Gastroesophageal sphincter (tissue), 4 donors: Measurements from ENCODE around the gene ADD1. TPM values are rescaled to one million over a fixed set of nuclear protein-coding genes. Genes with fewer than 3 reads are reported as not detected.

ENCODE experiments used
- ATAC-seq: fragments of 150-250 bp; one replicate; pipeline ENCODE4 v1.9.1; 2016; ENCODE audit warnings: mild to moderate bottlenecking, moderate library complexity
- H3K27ac ChIP-seq, 4 donors: fragments of 200-600 bp; sonication (generic) in 3 of 4; 1 replicate in 3 of 4; 2 replicates in 1 of 4; pipeline ENCODE4 v1.5.1; 2016 to 2019
- H3K27me3 ChIP-seq: fragments of 200-600 bp; sonication (generic); one replicate; pipeline ENCODE4 v1.5.1; 2019
- H3K36me3 ChIP-seq, 2 donors: fragments of 200-600 bp; sonication (generic); one replicate each; pipeline ENCODE4 v1.5.1; 2019; ENCODE audit warnings: control low read depth in 1 of 2
- H3K4me1 ChIP-seq, 3 donors: fragments of 200-600 bp; sonication (generic); 1 replicate in 2 of 3; 2 replicates in 1 of 3; pipeline ENCODE4 v1.5.1; 2016 to 2019; ENCODE audit warnings: control low read depth in 2 of 3
- H3K4me3 ChIP-seq, 2 donors: fragments of 200-600 bp; sonication (generic); one replicate each; pipeline ENCODE4 v1.5.1; 2019; ENCODE audit warnings: mild to moderate bottlenecking in 1 of 2, moderate library complexity in 1 of 2
- H3K9me3 ChIP-seq, 3 donors: fragments of 200-600 bp; sonication (generic); one replicate each; pipeline ENCODE4 v1.5.1; 2017 to 2019; ENCODE audit warnings: control low read depth in 2 of 3
- EP300 ChIP-seq: sonication (generic); formaldehyde crosslinking; IDR thresholded peaks from one replicate; pipeline ENCODE4 v1.6.1; 2017; ENCODE audit warnings: antibody characterized with exemption, mild to moderate bottlenecking
- POLR2A ChIP-seq, 2 donors: fragments of 450-650 bp; IDR thresholded peaks; one replicate each; pipeline ENCODE4 v1.6.1; 2017; ENCODE audit warnings: antibody characterized with exemption in 2 of 2, mild to moderate bottlenecking in 2 of 2, moderate library complexity in 1 of 2
- POLR2AphosphoS5 ChIP-seq: sonication (generic); formaldehyde crosslinking; IDR thresholded peaks from one replicate; pipeline ENCODE4 v1.6.1; 2017; ENCODE audit warnings: antibody characterized with exemption
- WGBS, 2 donors: methylation state at CpG; one replicate each; pipeline ENCODE4 v1.1.5; 2018; ENCODE audit warnings: low coverage in 1 of 2; 5-methylcytosine and 5-hydroxymethylcytosine counted together
- total RNA-seq, 4 donors: library from RNA; depleted of rRNA; stranded (reverse); fragments of >200 nt; gene quantifications; one replicate each; pipeline ENCODE4 v1.1.0, GENCODE V29; 2016
- TF ChIP-seq, protein P1 (sequence below), 4 experiments: fragments of 200-600 bp in 2 of 4; fragments of 450-650 bp in 2 of 4; sonication (generic) in 1 of 4; IDR thresholded peaks; one replicate each; pipeline ENCODE4 v1.5.1; 2017 to 2019; ENCODE audit warnings: antibody characterized with exemption in 4 of 4, mild to moderate bottlenecking in 2 of 4, moderate library complexity in 2 of 4

ADD1 gene
- total RNA-seq, 4 donors from 2014 or later: 230 to 384 (median 297) TPM

GRCh38 chr4:2806390-2807355, 37.0 kb upstream of the ADD1 start:
- no peaks in the 10 kb centered on the region for H3K36me3 ChIP-seq
- no peak overlapping the region for H3K4me3 ChIP-seq
- no peaks in the 10 kb centered on the region for H3K27me3 ChIP-seq
- WGBS, 2 donors: 20 to 28% methylated on average over 5 to 9 of the region's 28 CpGs
- ATAC-seq: peak; percentile 66
- H3K4me1 ChIP-seq: peaks cover 0 to 94% (median 64%) of the 10 kb centered on the region in 3 donors
- H3K27ac ChIP-seq: peak overlapping the region in 3 of 4 donors; percentile 42 to 74 (median 67)
- TF ChIP-seq, protein P1, sequence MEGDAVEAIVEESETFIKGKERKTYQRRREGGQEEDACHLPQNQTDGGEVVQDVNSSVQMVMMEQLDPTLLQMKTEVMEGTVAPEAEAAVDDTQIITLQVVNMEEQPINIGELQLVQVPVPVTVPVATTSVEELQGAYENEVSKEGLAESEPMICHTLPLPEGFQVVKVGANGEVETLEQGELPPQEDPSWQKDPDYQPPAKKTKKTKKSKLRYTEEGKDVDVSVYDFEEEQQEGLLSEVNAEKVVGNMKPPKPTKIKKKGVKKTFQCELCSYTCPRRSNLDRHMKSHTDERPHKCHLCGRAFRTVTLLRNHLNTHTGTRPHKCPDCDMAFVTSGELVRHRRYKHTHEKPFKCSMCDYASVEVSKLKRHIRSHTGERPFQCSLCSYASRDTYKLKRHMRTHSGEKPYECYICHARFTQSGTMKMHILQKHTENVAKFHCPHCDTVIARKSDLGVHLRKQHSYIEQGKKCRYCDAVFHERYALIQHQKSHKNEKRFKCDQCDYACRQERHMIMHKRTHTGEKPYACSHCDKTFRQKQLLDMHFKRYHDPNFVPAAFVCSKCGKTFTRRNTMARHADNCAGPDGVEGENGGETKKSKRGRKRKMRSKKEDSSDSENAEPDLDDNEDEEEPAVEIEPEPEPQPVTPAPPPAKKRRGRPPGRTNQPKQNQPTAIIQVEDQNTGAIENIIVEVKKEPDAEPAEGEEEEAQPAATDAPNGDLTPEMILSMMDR (IDR thresholded peaks at IDR 0.05): no peak
- no peak for TF ChIP-seq POLR2A (IDR thresholded peaks at IDR 0.05)
- no peak for TF ChIP-seq EP300
- TF ChIP-seq POLR2AphosphoS5: no peak
- H3K9me3 ChIP-seq: no peaks in the 10 kb centered on the region

- H3K27me3 ChIP-seq: no peaks in the 10 kb centered on the region
- H3K4me1 ChIP-seq: peaks cover 0 to 97% (median 69%) of the 10 kb centered on the region in 3 donors
- no peaks in the 10 kb centered on the region for H3K36me3 ChIP-seq
- no peak for TF ChIP-seq POLR2AphosphoS5
- TF ChIP-seq POLR2A (IDR thresholded peaks at IDR 0.05): no peak
- TF ChIP-seq, protein P1 (IDR thresholded peaks at IDR 0.05): no peak
- TF ChIP-seq EP300: no peak
- 90 to 100% methylated on average over 1 to 2 of the region's 13 CpGs for WGBS, 2 donors
- ATAC-seq: no peak
- no peak overlapping the region for H3K4me3 ChIP-seq
- H3K27ac ChIP-seq: peak overlapping the region in 2 of 4 donors; percentile 42 to 74
- H3K9me3 ChIP-seq: no peaks in the 10 kb centered on the region
Measured at GRCh38 chr4:2807571-2807970, 36.1 kb upstream of the ADD1 start.

GRCh38 chr4:2808001-2808400, 35.6 kb upstream of the ADD1 start:
- H3K4me3 ChIP-seq: no peak overlapping the region
- H3K36me3 ChIP-seq: no peaks in the 10 kb centered on the region
- TF ChIP-seq, protein P1 (IDR thresholded peaks at IDR 0.05): no peak
- no peak for TF ChIP-seq POLR2AphosphoS5
- TF ChIP-seq POLR2A (IDR thresholded peaks at IDR 0.05): no peak
- no peak for TF ChIP-seq EP300
- peaks cover 0 to 97% (median 65%) of the 10 kb centered on the region in 3 donors for H3K4me1 ChIP-seq
- no peak overlapping the region for H3K27ac ChIP-seq
- no peak for ATAC-seq
- no peaks in the 10 kb centered on the region for H3K9me3 ChIP-seq
- WGBS, 2 donors: 94 to 96% methylated on average over 5 of the region's 7 CpGs
- H3K27me3 ChIP-seq: no peaks in the 10 kb centered on the region

DNA sequence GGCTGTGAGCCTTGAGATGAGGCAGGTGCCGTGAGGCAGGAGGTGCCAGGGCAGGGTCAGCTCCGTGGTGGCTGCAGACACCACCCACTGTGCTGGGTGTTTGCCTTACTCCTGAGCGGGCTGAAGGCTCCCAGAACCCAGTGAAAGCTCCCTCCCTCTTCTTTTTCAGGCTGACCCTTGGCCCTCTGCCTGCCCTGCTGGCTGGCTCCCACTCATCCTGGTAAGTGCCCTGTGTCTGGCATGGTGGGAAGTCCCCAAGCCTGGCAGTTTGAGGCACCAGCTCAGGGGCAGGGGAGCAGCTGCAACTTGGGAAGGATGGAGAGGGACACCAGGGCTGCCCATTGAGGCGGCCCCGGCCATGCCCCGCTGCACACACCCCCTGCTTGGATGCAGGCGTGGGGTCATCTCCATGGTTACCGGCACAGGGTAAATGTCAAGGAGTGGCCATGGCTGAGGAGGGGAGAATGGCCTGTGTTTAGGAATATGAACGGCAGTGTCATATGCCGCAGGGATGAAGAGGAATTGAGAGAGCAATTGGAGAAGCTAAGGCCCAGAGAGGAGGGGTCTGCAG, 33.9 kb upstream of the ADD1 start:
- Histone ChIP-seq H3K9me3 (no peaks in the 10 kb centered on the region), H3K27me3 (no peaks in the 10 kb centered on the region), H3K27ac (peak overlapping the region in 2 of 4 donors; percentile 42 to 71), H3K4me3 (no peak overlapping the region), H3K36me3 (peaks cover 0 to under 1% of the 10 kb centered on the region in 2 donors), H3K4me1 (peaks cover 0 to 89% (median 55%) of the 10 kb centered on the region in 3 donors)
- no peak for TF ChIP-seq POLR2A (IDR thresholded peaks at IDR 0.05)
- TF ChIP-seq, protein P1 (IDR thresholded peaks at IDR 0.05): no peak
- no peak for TF ChIP-seq POLR2AphosphoS5
- TF ChIP-seq EP300: no peak
- no peak for ATAC-seq
- WGBS, 2 donors: 80% methylated on average over 1 of the region's 10 CpGs; no CpG with 5 or more reads in 1 of the 2 donors
